Smooth muscle cell of the brain vasculature (primary cell): ENCODE data around the gene GARNL3.

Experiments
- DNase-seq: peaks from one replicate; pipeline ENCODE4 v3.0.0-alpha.2; 2012; ENCODE audit warnings: low read depth, low spot score

Gene GARNL3

DNA sequence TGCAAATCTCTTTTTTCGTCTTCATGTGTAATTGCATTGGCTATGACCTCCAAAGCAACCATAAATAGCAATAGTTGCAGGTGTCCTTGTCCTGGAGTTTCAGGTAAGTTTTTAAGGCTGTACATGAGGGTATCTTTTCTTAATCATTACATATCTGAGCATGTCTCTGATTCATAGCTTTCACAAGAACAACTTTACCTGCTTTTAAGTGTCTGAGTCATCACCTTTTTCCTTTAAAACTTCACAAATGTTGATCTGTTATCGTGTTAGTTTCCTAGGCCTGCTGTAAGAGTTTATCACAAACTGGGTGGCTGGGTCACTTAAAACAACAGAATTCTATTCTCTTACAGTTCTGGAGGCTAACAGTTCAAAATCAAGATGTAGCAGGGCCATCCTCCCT, 13.8 kb downstream of the GARNL3 start:
- DNase-seq = no peak

DNA sequence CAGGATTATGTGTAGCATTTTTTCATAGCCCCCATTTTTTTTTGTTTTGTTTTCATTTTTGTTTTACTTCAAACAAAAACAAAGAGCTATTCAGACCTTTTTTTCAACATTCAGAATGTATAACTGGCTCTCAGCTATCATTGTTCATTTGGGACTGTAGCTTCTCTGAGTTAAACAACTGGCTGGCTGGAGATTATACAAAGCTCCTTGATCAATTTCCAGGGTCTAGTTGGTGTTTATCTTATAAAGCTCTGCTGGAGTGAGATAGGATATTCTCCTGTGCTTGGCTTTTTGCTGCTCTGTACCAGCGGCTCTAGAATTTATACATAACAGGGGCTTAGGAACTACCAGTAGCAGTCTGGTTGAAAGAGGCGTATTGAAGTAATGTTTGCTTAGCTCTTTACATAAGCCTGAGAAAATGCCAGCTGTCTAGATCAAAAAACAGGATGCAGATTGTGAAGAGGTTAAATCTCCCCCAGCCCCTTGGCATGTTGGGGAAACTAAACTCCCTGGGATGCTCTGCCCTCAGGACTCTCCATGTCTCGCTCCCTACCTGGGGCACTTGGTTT, 15.2 kb downstream of the GARNL3 start:
- DNase-seq = no peak

DNA sequence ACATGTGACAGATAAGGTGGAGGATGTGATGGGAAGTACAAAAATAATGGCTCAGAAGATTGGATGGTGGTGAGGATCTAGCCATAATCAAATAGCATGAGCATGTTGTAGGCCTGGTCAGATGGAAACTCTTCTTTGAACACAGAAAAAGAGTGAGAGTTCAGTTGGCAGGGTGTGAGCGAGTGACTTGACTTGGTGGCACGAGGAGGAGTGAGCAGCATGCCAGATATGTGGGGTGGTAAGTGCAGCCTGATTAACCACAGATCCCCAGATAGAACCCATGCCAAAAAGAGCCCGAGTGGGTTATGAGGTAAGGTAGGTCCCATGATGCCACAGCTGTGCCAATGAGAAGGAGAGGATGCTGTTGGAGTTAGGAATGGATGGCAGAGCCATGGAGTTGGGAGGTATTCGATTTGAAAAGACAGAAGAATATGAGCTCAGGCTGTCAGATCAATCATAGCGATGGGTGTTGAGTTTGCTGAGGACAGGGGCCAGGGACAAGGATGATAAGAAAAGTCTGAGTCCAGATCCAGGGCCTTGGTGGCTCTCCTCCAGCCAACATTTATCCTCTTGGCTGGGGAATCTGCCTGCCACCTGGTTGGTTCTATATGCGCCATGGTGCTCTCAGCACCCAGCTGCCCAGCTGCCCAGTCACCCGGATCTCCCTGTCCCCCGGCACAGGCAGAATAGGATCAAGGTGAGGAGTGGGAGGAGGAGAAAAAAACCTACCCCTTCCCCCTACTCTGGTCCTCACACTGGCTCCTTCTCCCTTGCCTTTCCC, 16.5 kb downstream of the GARNL3 start:
- no peak for DNase-seq

DNA sequence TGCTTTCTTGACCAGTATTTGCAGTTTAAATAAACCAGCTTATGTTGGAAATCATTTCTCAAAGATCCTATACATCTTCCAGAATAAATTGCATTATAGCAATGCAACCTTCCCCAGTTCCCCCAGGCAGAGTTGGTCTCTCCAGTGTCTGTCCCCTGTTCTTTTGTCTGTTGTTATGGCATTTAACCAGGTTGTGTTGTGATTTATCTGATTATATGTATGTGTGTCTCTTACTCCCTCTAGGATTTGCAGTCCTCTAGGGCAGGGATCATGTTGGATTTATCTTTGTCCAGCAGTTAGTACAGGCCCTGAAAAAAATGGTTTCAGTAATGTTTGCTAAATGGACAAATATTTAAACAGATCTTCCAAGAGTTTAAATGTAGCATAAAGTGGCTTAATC, 17.3 kb downstream of the GARNL3 start:
- DNase-seq = no peak

DNA sequence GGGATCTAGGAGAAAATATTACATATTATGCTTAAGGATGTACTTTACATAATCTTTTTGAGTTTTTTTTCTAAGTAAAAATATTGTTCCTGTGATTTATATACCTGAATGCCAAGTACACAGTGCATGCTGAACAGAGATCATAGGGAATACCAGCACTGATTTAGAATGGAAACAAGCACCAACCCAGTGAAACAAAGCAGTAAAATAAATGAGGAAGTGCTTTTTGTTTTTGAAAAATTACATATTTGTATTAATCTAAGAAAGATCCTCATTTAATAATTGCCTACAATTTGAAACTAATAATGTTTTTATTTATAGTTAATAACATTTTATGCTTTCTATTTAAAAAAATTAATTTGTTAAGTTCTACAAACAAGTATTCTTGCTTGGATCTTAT, 18.0 kb downstream of the GARNL3 start:
- DNase-seq = no peak

DNA sequence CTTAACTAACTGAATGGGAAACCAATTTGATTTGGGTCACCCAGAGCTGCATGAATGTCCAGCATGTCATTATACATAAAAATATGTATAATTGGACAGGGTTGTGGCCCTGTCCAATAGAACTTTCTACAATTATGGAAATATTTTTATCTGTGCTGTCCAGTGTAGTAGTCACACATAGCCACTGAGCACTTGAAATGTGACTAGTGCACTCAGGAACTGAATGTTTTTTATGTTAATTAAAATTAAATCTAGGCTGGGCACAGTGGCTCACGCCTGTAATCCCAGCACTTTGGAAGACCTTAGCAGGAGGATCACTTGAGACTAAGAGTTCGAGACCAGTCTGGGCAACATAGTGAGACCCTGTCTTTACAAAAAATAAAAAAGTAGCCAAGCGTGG, 18.6 kb downstream of the GARNL3 start:
- no peak for DNase-seq

DNA sequence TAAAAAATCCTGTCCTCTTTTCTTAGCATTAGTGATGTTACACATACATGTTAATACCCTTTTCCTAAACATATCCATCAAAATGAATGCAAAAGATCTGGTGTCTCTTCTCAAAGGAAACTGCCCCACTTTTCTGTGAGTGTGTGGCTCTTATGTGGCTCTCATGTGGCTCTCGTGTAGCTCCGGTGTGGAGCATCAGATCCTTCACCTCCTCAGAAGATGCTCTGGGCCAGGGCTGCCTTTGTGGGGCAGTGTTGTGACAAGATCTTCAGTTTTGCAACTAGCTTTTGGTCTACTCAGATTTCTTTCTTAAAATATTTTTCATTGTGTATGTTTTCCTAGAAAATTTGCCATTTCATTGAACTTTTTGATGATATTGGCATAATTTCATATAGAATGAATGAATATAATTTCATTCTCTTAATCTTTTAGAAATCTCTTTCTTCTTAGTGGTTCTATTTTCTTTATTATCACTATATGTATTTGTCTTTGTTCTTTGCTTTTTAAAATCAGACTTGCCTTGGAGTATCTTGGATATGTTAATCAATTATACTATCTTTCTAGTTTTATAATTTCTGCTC, 19.4 kb downstream of the GARNL3 start:
- no peak for DNase-seq

DNA sequence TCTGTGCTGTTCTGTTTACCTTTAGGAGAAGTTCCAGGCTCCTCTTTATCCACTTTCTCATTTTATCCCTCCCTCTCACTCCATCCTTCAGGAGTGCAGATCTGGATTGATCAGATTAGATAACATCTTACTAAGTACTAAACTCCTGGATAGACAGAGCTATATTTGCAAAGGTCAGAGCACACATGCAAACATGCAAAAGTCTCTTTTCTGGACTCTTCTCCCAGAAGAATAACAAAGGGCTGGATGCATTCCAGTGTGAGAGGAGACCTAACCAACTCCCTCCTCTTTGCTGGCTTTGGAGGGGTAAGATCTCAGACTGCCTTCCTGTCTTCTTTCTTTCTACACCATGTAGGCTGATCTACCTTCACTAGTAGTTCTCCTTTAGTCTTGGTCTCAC, 21.4 kb downstream of the GARNL3 start:
- DNase-seq = no peak

DNA sequence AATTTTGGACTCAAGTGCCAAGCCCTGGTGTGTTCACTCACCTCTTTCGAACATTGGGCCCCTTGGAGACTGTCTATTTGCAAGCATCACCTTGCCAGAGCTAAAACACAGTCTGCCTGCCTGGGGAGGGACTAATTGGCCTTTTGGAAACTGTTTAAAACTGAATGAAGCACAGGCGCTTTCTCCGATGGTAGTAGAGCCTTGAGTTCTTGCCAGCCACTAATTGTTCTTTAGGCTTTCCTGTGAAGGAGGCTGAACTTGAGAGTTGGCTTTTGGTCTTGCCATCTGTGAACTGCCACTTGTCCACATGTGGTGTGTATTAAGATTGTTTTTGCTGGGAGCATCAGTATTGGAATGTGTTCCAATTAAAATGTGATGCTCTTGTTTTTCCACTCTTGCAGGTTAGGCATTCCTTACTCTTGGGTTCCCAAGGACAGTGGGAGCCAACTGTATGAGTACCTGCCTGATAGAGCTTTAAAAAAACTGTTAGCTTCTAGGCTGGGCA, 26.0 kb downstream of the GARNL3 start:
- DNase-seq = no peak

DNA sequence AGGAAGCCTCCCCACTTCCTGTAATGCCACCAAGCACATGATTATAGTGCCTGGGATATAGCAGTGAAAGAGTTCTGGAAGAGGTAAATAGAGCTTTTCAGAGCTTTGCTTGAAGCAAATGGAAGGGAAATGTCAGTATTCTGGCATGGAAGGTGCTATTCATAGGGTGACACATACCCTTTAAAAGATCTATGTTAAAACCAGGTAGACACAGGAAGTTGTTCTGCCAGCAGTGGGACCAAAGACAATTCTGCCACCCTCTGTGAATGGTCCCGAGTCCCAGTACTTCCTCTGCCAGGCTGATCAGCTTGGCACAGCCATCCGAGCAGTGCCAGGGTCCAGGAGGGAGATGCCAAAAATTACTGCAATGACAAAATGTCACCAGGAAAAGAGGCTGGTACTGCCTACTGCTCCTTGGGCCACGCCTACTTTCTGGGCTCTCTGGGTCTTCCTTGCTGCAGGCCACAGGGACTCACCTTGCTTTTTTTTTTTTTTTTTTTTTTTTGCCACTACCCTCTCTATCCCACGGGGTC, 26.7 kb downstream of the GARNL3 start:
- no peak for DNase-seq

DNA sequence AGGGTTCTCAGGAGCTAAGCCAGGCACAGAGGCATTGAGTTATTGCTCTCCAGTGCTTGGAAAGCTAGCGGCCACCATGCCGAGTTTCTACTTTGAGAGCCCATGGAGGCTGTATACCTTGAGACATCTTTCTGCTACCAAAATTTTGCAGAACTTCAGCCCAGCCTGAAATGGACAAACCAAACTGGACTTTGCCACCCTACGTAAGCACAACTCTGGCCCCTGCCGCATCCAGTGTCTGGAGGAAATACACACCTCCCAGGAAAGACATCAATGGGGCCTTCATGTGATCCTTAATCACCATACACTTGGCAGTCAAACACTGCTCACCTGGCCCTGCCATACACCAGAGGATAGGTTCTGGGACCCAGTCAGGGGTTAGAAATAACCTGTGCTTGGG, 27.8 kb downstream of the GARNL3 start:
- DNase-seq = no peak

DNA sequence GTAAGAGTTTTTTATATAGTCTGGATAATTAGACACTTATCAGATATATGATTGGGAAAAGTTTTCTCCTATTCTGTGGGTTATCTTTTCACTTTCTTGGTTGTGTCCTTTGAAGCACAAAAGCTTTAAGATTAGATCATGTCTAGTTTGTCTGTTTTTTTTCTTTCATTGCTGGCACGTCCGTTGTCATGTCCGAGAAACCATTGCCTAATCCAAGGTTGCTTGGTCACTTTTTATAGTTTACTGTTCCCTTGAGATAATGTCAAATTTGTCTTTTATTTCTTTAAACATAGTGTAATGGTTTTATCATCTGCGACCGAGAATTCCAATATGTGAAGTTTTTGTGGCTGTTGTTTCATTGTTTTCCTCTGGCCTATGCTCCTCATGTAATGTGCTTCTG, 28.8 kb downstream of the GARNL3 start:
- no peak for DNase-seq

DNA sequence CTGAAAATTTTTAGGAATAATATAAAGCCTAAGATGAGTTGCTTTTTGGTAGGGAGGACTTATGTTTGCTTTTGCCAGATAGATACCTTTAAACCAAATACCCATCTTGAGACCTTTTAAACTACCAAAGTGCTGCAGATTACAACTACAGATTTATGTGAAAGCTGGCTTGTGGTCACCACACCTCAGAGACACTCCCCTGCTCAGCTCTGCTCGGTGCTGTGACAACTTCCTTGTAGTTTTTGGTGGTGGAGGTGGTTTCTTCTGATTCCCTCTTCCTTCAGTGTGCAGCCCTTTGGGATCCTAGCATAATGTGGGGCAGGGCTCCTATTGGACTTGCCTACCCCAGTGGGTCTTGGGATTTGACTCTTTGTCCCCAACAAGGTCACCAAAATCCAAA, 29.2 kb downstream of the GARNL3 start:
- DNase-seq = no peak

DNA sequence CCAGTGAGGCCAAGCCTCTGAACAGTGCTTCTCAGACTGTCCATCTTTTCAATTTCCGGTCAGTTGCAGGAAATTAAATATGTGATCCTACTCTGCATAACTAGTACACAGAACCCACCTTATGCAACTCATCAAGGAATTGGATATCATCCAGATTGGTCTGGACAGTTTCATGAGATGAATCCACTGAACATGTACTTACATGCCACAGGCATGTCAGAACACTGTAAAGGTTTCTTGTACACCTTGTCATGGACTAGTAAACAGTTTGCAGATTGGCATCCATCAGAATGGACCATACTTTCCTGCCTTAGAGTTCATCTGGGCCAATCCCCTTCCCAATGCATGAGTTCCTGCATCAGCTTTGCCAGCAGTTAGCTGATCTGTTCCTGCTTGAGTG, 30.4 kb downstream of the GARNL3 start:
- no peak for DNase-seq

DNA sequence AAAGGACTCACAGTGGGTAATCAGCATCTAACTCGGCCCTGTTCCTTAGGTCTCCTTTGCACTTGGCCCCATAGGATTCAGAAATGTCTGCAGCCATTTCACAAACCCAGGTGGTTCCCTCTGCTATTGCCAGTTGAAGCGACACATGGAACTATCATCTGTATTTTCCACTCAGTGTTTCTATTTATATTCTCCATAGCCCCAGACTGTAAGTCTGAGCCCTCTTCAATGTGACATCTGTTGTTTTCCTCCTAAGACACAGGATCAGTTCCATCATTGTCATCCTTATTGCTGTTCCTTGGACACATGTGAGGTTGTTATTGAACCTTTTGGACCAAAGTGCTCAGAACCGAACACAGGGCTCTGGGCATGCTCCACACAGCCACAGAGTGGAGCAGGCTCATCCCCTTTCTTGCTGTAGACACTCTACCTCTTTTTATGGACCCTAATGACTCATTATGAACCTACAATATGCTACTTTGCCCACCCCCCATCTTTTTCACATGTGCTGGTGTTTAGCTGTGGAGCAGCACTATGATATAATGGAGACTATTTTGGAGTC, 36.4 kb downstream of the GARNL3 start:
- DNase-seq = no peak

DNA sequence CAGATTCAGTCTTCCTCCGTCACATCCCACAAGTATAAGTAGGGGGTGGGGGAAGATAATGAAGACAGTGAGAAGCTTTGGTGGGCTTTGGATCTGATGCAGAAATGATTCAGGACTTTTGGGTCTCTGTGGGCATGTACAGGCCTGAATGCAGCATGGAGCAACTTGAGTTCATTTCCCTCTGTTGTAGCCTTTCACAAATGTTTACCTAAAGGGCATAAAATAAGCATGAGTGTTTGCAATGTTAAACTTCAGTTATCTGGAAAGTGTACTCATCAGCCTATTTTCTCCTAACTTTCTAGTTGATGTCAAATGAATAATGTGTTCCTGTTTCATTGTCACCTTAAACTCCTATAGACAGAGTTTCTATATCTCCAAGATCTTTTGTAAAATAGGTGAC, 39.3 kb downstream of the GARNL3 start:
- DNase-seq = no peak

DNA sequence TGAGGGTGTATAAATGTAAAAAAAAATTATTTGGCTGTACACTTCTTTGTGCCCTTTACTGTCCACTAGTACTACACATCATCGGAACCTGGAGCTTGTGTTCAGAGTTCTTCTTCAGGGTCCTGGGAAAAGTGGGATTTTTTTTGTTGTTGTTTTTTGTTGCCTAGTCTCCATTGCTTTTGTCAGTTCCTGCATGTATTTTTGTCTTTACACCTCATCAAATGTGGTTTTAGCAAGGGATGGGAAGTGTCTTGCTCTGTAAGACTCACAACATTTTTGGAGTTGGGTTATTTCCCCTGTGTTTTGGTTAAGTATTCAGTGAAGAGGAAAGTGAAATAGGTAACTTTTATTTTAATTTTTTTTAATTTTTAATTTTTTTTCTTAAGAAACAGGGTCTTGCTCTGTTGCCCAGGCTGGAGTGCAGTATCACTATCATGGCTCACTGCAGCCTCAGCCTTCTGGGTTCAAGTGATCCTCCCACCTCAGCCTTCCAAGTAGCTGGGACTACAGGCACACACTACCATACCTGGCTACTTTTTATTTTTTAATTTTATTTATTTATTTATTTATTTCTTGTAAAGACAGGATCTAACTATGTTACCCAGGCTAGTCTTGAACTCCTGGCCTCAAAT, 40.7 kb downstream of the GARNL3 start:
- DNase-seq = no peak

DNA sequence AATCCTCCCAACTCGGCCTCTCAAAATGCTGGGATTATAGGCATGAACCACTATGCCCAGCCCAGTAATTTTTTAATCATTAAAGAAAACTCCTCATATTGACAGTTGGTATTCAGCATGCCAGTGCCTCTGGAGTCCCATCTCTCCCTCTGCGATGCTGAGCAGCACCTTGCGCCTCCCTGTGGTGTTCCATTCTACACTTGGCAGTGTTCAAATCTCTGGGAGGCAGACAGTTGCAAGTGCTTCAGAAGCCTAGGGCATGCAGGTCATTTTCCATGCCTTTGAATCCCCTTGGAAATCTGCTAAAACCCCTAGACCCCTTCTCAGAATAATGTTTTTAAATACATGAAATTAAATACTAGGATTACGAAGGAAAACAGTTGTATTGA, 41.3 kb downstream of the GARNL3 start:
- no peak for DNase-seq

DNA sequence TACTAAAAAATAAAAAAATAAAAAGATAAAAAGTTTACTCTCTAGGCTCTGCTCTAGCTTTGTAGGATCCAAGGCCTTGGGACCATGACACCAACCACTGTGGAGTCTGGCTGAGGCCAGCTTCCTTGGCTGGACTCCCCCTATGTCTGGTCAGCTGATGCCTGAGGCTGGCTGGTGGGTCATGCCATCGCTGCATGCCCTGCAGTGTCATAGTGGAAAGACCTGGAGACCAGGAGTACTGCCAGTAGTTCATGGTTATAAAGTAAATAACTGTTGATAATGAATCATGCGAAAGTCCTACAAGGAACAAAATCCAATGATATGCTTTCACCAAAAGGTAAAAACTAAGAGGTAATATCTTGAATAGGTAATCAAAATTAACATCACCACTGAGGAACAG, 43.2 kb downstream of the GARNL3 start:
- DNase-seq = no peak

DNA sequence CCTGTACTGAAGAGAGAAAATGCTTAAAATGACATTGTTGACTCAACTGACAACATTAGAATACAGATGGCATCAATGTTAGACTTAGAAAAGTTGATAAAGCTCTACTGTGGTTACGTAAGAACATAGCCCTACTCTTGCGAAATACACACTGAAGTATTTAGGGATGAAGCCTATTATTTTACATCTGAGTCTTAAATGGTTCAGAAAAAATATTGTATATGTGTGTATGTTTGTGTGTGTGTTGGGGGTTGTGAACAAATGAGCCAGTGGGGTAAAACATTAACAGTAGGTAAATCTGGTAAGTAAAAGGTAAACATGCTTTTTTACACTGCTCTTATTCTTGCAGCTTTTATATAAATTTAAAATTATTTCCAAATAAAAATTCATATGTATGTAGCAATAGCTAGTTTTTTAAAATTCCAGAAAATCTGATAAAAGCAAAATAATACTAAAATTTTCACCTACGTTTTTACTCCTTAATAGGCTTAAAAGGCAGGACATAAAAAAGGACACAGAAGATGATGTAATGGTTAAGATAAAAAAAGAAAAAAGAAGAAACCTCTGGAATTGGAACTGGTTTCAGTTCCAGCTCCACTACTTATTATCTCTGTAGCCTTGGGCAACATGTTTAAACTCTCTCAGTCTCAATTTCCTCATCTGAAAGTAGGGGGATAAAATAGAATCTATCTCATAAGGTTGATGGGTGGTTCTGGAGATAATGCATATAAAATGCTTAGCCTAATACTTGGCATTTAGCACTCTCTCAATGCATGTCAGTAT, 44.3 kb downstream of the GARNL3 start:
- no peak for DNase-seq

DNA sequence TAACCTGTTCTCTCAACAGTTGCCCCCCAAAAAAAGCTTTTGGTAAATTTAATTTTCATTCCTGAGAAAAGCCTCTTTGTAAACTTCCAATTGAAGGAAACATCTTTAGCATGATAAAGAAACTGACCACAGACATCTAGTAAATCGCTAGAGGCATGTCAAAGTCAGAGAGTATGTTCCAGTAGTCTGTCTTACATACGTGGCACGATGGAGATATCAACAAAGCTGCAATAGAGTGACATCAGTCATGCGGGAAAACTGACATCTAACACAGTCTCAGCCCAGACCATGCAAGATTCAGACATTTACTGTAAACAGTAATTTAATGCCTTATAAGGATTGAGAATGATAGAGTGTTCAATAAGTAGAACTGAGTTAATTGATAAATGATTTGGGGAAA, 45.1 kb downstream of the GARNL3 start:
- DNase-seq = no peak
